ENCODE data around the gene IFNL3. TPM values are rescaled to one million over a fixed set of nuclear protein-coding genes. Genes with fewer than 3 reads are reported as not detected.

Gene IFNL3
- total RNA-seq, 1 experiment from 2014 or later, result not detected

- no peak for DNase-seq (ENCODE audit: low spot score)
Measured at GRCh38 chr19:39193803-39194202, 51.0 kb downstream of the IFNL3 start.

Other genes with a start within 250 kb of the IFNL3 start
- gene FBXO27, start 212.5 kb downstream of the IFNL3 start, total RNA-seq (2014; rRNA removed; shearing (Covaris generic)), result 2.2 and 4.5 TPM in 2 replicates
- gene ACP7, start 160.6 kb downstream of the IFNL3 start, total RNA-seq (2014; rRNA removed; shearing (Covaris generic)), result not detected in 2 replicates
- 10.6 and 13.2 TPM in 2 replicates for gene PAK4, start 119.2 kb downstream of the IFNL3 start, total RNA-seq (2014; rRNA removed; shearing (Covaris generic))
- not detected in 2 replicates for gene NCCRP1, start 48.0 kb downstream of the IFNL3 start, total RNA-seq (2014; rRNA removed; shearing (Covaris generic))
- gene SYCN, start 40.7 kb downstream of the IFNL3 start, total RNA-seq (2014; rRNA removed; shearing (Covaris generic)), result not detected in 2 replicates
- not detected in 2 replicates for gene IFNL4, start 3.9 kb upstream of the IFNL3 start, total RNA-seq (2014; rRNA removed; shearing (Covaris generic))
- gene IFNL2, start 23.4 kb upstream of the IFNL3 start, total RNA-seq (2014; rRNA removed; shearing (Covaris generic)), result not detected in 2 replicates
- gene IFNL1, start 51.4 kb upstream of the IFNL3 start, total RNA-seq (2014; rRNA removed; shearing (Covaris generic)), result not detected in 2 replicates
- gene LRFN1, start 75.9 kb upstream of the IFNL3 start, total RNA-seq (2014; rRNA removed; shearing (Covaris generic)), result 0.68 and 0.72 TPM in 2 replicates
- 13.3 and 14.1 TPM in 2 replicates for gene GMFG, start 91.0 kb upstream of the IFNL3 start, total RNA-seq (2014; rRNA removed; shearing (Covaris generic))
- gene SAMD4B, start 97.4 kb upstream of the IFNL3 start, total RNA-seq (2014; rRNA removed; shearing (Covaris generic)), result 33.9 and 35.3 TPM in 2 replicates
- gene PAF1, start 146.1 kb upstream of the IFNL3 start, total RNA-seq (2014; rRNA removed; shearing (Covaris generic)), result 40.8 and 62.0 TPM in 2 replicates
- gene MED29, start 146.4 kb upstream of the IFNL3 start, total RNA-seq (2014; rRNA removed; shearing (Covaris generic)), result 26.7 and 58.5 TPM in 2 replicates
- 4.0 and 5.7 TPM in 2 replicates for gene ZFP36, start 161.8 kb upstream of the IFNL3 start, total RNA-seq (2014; rRNA removed; shearing (Covaris generic))
- 5.3 and 7.1 TPM in 2 replicates for gene PLEKHG2, start 167.7 kb upstream of the IFNL3 start, total RNA-seq (2014; rRNA removed; shearing (Covaris generic))
- gene RPS16, start 190.9 kb upstream of the IFNL3 start, total RNA-seq (2014; rRNA removed; shearing (Covaris generic)), result 8.0 and 83.0 TPM in 2 replicates
- 70.1 and 75.0 TPM in 2 replicates for gene SUPT5H, start 200.6 kb upstream of the IFNL3 start, total RNA-seq (2014; rRNA removed; shearing (Covaris generic))
- 91.9 and 122 TPM in 2 replicates for gene TIMM50, start 235.8 kb upstream of the IFNL3 start, total RNA-seq (2014; rRNA removed; shearing (Covaris generic))